A549 (cell line): ENCODE results near the gene BASP1.

Experiments used
- EHMT2 ChIP-seq: fragments of 200-600 bp; sonication (generic); IDR thresholded peaks from 2 replicates; pipeline ENCODE4 v1.6.1; 2016; ENCODE audit warnings: antibody characterized with exemption, low read depth, mild to moderate bottlenecking, moderate library complexity
- FOSL2 ChIP-seq, 2 experiments: fragments of 450-650 bp in 1 of 2; fragments of >200 bp in 1 of 2; sonication (Bioruptor Twin) in 1 of 2; formaldehyde crosslinking; IDR thresholded peaks; 2 replicates each; pipeline versions ENCODE4 v1.5.0 to v1.6.1; 2016 to 2020; ENCODE audit warnings: mild to moderate bottlenecking in 1 of 2, moderate library complexity in 1 of 2
- HOXA7 ChIP-seq: fragments of 250-450 bp; sonication (Bioruptor Pico); IDR thresholded peaks from 2 replicates; pipeline ENCODE4 v1.5.0; 2020; ENCODE audit warnings: mild to moderate bottlenecking, moderate library complexity
- MYC ChIP-seq: IDR thresholded peaks from 2 replicates; pipeline ENCODE4 v1.6.1; 2012; ENCODE audit warnings: mild to moderate bottlenecking, inconsistent platforms, low read length, improper control_type of control experiment, borderline replicate concordance
- RNF2 ChIP-seq: fragments of 200-600 bp; sonication (generic); IDR thresholded peaks from 2 replicates; pipeline ENCODE4 v1.6.1; 2016; ENCODE audit warnings: low read depth, mild to moderate bottlenecking, antibody characterized with exemption, moderate library complexity, borderline replicate concordance
- SMC3 ChIP-seq: fragments of >200 bp; sonication (Bioruptor Twin); formaldehyde crosslinking; IDR thresholded peaks from 3 replicates; pipeline ENCODE4 v1.6.1; 2018; ENCODE audit warnings: inconsistent platforms
- TF ChIP-seq, protein P1 (sequence below): fragments of >200 bp; sonication (Bioruptor Twin); formaldehyde crosslinking; IDR thresholded peaks from 3 replicates; pipeline ENCODE4 v1.5.1; 2016

GRCh38 chr5:17235731-17236330, 18.4 kb downstream of the BASP1 start:
- TF ChIP-seq FOSL2 (IDR thresholded peaks at IDR 0.05) (no peak), FOSL2 (CRISPR knock-in tag; IDR thresholded peaks at IDR 0.05) (no peak), HOXA7 (CRISPR knock-in tag) (no peak), EHMT2 (no peak), SMC3 (no peak), MYC (no peak), RNF2 (no peak)
- TF ChIP-seq, protein P1, sequence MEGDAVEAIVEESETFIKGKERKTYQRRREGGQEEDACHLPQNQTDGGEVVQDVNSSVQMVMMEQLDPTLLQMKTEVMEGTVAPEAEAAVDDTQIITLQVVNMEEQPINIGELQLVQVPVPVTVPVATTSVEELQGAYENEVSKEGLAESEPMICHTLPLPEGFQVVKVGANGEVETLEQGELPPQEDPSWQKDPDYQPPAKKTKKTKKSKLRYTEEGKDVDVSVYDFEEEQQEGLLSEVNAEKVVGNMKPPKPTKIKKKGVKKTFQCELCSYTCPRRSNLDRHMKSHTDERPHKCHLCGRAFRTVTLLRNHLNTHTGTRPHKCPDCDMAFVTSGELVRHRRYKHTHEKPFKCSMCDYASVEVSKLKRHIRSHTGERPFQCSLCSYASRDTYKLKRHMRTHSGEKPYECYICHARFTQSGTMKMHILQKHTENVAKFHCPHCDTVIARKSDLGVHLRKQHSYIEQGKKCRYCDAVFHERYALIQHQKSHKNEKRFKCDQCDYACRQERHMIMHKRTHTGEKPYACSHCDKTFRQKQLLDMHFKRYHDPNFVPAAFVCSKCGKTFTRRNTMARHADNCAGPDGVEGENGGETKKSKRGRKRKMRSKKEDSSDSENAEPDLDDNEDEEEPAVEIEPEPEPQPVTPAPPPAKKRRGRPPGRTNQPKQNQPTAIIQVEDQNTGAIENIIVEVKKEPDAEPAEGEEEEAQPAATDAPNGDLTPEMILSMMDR, result no peak
